HepG2 (cell line): ENCODE measurements around the gene LDLRAD3. TPM values are rescaled to one million over a fixed set of nuclear protein-coding genes. Genes with fewer than 3 reads are reported as not detected.

ENCODE experiments used
- ATAC-seq: fragments of 200-7000 bp; cut with Tn5 transposase; 3 replicates; pipeline ENCODE4 v1.9.1; 2020; ENCODE audit warnings: mild to moderate bottlenecking, moderate library complexity
- BruUV-seq: library from RNA; stranded (reverse); fragments of 400-500 nt; replicated peaks from 2 replicates; lab custom pipeline; 2021; lab: Mats Ljungman, UMichigan
- CTCF ChIA-PET: fragments of 300-600 bp; formaldehyde crosslinking; extraction: SDS; loops from one replicate; lab custom pipeline; 2021; ENCODE audit warnings: low total read pairs, inconsistent platforms, low intra/inter-chr PET ratio; lab: Yijun Ruan, JAX
- POLR2A ChIA-PET: fragments of 350-600 bp; sonication (Branson Sonifier 250); formaldehyde crosslinking; loops from one replicate; lab custom pipeline; 2020; ENCODE audit warnings: antibody characterized with exemption, inconsistent platforms; lab: Yijun Ruan, JAX
- DNase-seq: peaks from one replicate; pipeline ENCODE4 v3.0.0-alpha.2; 2015; ENCODE audit warnings: low spot score
- FAIRE-seq: peaks from 3 replicates; lab custom pipeline; 2011; peaks lifted over from hg19 to GRCh38; lab: Jason Lieb, UNC
- H2AFZ ChIP-seq: one replicate; pipeline ENCODE4 v1.6.1; 2011; ENCODE audit warnings: low read length, inconsistent platforms
- H3K27ac ChIP-seq: fragments of 300-600 bp; 3 replicates; pipeline ENCODE4 v1.8.0; 2011; ENCODE audit warnings: mixed run types, mild to moderate bottlenecking, mixed read lengths, low read length, inconsistent platforms; ENCODE audit not compliant: insufficient read depth; ENCODE audit errors: extremely low read length
- H3K27me3 ChIP-seq, 2 experiments: fragments of 200-600 bp in 1 of 2; 2 replicates in 1 of 2; 3 replicates in 1 of 2; pipeline versions ENCODE4 v1.6.0 to v1.8.0; 2011; ENCODE audit warnings: low read length in 2 of 2, mild to moderate bottlenecking in 2 of 2, moderate library complexity in 2 of 2, inconsistent platforms in 1 of 2; ENCODE audit not compliant: insufficient read depth in 2 of 2, control insufficient read depth in 1 of 2
- H3K36me3 ChIP-seq, 2 experiments: fragments of 200-600 bp in 1 of 2; replicated peaks in 1 of 2; 2 replicates in 1 of 2; 3 replicates in 1 of 2; pipeline versions ENCODE4 v1.5.1 to v1.8.0; 2011; ENCODE audit warnings: low read length in 2 of 2, inconsistent platforms in 1 of 2; ENCODE audit not compliant: insufficient read depth in 2 of 2, control insufficient read depth in 1 of 2
- H3K4me1 ChIP-seq: 2 replicates; pipeline ENCODE4 v1.5.1; 2012; ENCODE audit warnings: low read length, inconsistent platforms; ENCODE audit not compliant: insufficient read depth
- H3K4me2 ChIP-seq: 2 replicates; pipeline ENCODE4 v1.6.0; 2011; ENCODE audit warnings: low read depth, low read length, inconsistent platforms
- H3K4me3 ChIP-seq, 3 experiments: fragments of 200-600 bp in 1 of 3; sonication (generic), shearing (Covaris generic) in 1 of 3; replicated peaks in 1 of 3; 2 replicates each; pipeline ENCODE4 v1.5.1; 2011 to 2016; ENCODE audit warnings: low read length in 3 of 3, inconsistent platforms in 2 of 3, low read depth in 2 of 3, mild to moderate bottlenecking in 2 of 3, control low read depth in 1 of 3, mixed read lengths in 1 of 3; ENCODE audit not compliant: insufficient read depth in 1 of 3
- H3K79me2 ChIP-seq: one replicate; pipeline ENCODE4 v1.6.1; 2011; ENCODE audit warnings: low read length, inconsistent platforms; ENCODE audit not compliant: insufficient read depth
- H3K9ac ChIP-seq: 2 replicates; pipeline ENCODE4 v1.6.0; 2011; ENCODE audit warnings: mild to moderate bottlenecking, low read depth, low read length, inconsistent platforms; ENCODE audit not compliant: insufficient read depth
- H3K9me3 ChIP-seq: 2 replicates; pipeline ENCODE4 v1.5.1; 2012; ENCODE audit warnings: mild to moderate bottlenecking, low read length
- H4K20me1 ChIP-seq: 2 replicates; pipeline ENCODE4 v1.6.0; 2011; ENCODE audit warnings: inconsistent platforms, mild to moderate bottlenecking, low read length, moderate library complexity; ENCODE audit not compliant: insufficient read depth
- FOXA1 ChIP-seq, 2 experiments: fragments of 450-650 bp in 1 of 2; sonication (generic) in 1 of 2; formaldehyde crosslinking in 1 of 2; IDR thresholded peaks; 2 replicates each; pipeline versions ENCODE4 v1.4.0 to v1.6.1; 2016 to 2020; ENCODE audit warnings: missing genetic modification reagents in 1 of 2
- HHEX ChIP-seq: IDR thresholded peaks from 2 replicates; pipeline ENCODE4 v1.6.1; 2016; ENCODE audit warnings: control low read depth
- HNRNPK ChIP-seq: fragments of 200-400 bp; formaldehyde crosslinking; IDR thresholded peaks from 2 replicates; pipeline ENCODE4 v1.6.1; 2018; ENCODE audit warnings: low read length, low read depth, moderate library complexity, mild to moderate bottlenecking; ENCODE audit not compliant: poor library complexity, severe bottlenecking
- MXD4 ChIP-seq: IDR thresholded peaks from 2 replicates; pipeline ENCODE4 v1.6.1; 2016; ENCODE audit warnings: mild to moderate bottlenecking, missing biosample characterization, missing genetic modification reagents
- NFATC3 ChIP-seq: sonication (generic); formaldehyde crosslinking; IDR thresholded peaks from 2 replicates; pipeline ENCODE4 v1.5.1; 2020; ENCODE audit warnings: mild to moderate bottlenecking, missing genetic modification reagents
- NR2F2 ChIP-seq: IDR thresholded peaks from 2 replicates; pipeline ENCODE4 v1.6.1; 2012; ENCODE audit warnings: low read depth, inconsistent platforms, borderline replicate concordance
- SOX5 ChIP-seq: IDR thresholded peaks from 2 replicates; pipeline ENCODE4 v1.6.1; 2016; ENCODE audit warnings: borderline replicate concordance
- SPEN ChIP-seq: sonication (generic); formaldehyde crosslinking; IDR thresholded peaks from 2 replicates; pipeline ENCODE4 v1.5.1; 2020; ENCODE audit warnings: low read depth, mild to moderate bottlenecking, missing genetic modification reagents
- SUZ12 ChIP-seq: fragments of 150-350 bp; IDR thresholded peaks from 2 replicates; pipeline ENCODE4 v1.6.1; 2014; ENCODE audit warnings: low read depth, low read length
- TSC22D2 ChIP-seq: sonication (generic); formaldehyde crosslinking; IDR thresholded peaks from 2 replicates; pipeline ENCODE4 v1.5.1; 2020; ENCODE audit warnings: missing genetic modification reagents, mild to moderate bottlenecking, borderline replicate concordance
- ZNF460 ChIP-seq: sonication (generic); formaldehyde crosslinking; IDR thresholded peaks from 2 replicates; pipeline ENCODE4 v1.5.1; 2020; ENCODE audit warnings: missing genetic modification reagents, mild to moderate bottlenecking, borderline replicate concordance
- WGBS: methylation state at CpG from one replicate; pipeline ENCODE4 v1.1.6; 2017; ENCODE audit warnings: low lambda C conversion rate; 5-methylcytosine and 5-hydroxymethylcytosine counted together
- in situ Hi-C: cut with HindIII; loops from 2 replicates; pipeline ENCODE4 v1.10.0; 2017; ENCODE audit warnings: low pct_unique_long_range_greater_than_20kb; ENCODE audit not compliant: extremely low pct_ligation_motif_present
- intact Hi-C: fragments of 100-400 bp; cut with micrococcal nuclease; formaldehyde crosslinking; loops from one replicate; pipeline ENCODE4 v1.10.0; 2022; ENCODE audit not compliant: unreplicated experiment
- polyA plus RNA-seq, 8 experiments: library from polyadenylated mRNA; depleted of rRNA in 3 of 8; stranded (reverse) in 7 of 8; unstranded in 1 of 8; fragments of >200 nt; fragmentation: Illumina TruSeq in 4 of 8; extraction: Trizol in 4 of 8; gene quantifications; 2 replicates each; pipeline versions ENCODE4 v1.2.1 to v1.2.3, GENCODE V29; 2011 to 2016; ENCODE audit warnings: low read depth in 4 of 8, missing spikeins in 1 of 8, mixed read lengths in 1 of 8; ENCODE audit not compliant: insufficient read depth in 1 of 8
- total RNA-seq, 5 experiments: library from RNA; depleted of rRNA; stranded (reverse); fragments of >200 nt; fragmentation: Illumina TruSeq; extraction: Trizol; gene quantifications; 2 replicates each; pipeline ENCODE4 v1.2.3, GENCODE V29; 2016; ENCODE audit warnings: low read depth in 1 of 5
- TF ChIP-seq, protein P1 (sequence below): sonication (generic); formaldehyde crosslinking; IDR thresholded peaks from 2 replicates; pipeline ENCODE4 v1.9.0; 2021; ENCODE audit warnings: missing genetic modification reagents, mild to moderate bottlenecking, borderline replicate concordance

The LDLRAD3 gene
- total and polyA plus RNA-seq, 2 of the 13 experiments (the other 11 are each of a cell fraction or from before 2014, with no cell fraction given): 0.50 to 0.60 TPM

DNA sequence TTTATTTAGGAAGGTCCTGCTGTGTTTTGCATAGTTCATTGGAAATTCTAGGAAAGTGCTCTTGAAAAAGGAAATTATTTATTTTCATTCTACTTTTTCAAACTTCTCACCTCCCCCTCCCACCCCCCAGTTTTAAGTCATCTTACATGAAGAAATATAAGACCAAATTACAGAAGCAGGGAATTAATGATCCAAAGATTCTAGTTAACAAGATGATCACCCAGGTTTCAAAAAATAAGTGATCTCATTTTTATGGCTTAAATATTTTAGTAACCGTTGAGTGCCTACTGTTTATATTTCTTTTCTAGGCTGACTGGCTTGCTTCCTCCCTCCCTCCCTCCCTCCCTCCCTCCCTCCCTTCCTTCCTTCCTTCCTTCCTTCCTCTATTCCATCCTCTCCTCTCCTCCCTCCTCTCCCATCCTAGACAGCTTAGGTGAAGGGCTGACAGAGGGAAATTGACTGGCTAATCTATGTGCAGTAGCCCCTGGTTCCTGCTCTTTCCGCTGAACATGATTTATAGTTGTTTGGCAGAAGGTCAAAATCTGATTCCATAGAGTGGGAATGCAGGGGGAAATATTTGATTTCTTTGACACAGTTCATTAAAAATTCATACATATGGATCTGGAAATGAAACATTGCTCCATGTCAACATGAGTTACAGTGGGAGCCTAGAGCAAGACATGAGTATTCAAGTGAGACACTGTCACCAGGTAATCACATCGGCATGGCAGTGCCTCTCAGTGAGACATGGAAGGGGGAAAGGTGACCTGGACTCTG lies 221.9 kb downstream of the LDLRAD3 start:
- ChIA-PET CTCF (no interaction called here), POLR2A (no interaction called here)
- no peaks in the 10 kb centered on the region for H3K9me3 ChIP-seq
- DNase-seq (no peak), ATAC-seq (no peak), FAIRE-seq (no peak)
- no peak overlapping the region for H3K4me3 ChIP-seq
- no peaks in the 10 kb centered on the region for H3K36me3 ChIP-seq
- 12% methylated on average over 3 of the region's 3 CpGs for WGBS
- TF ChIP-seq ZNF460 (CRISPR knock-in tag): no peak
- TF ChIP-seq HNRNPK: peak; percentile 87
- H3K4me1 ChIP-seq: no peaks in the 10 kb centered on the region
- intact Hi-C loops (no loop called here), in situ Hi-C loops (no loop called here)
- BruUV-seq: no TSS peak
- H3K9ac ChIP-seq: no peak overlapping the region
- no peaks in the 10 kb centered on the region for H3K79me2 ChIP-seq
- H2AFZ ChIP-seq: no peak overlapping the region
- H4K20me1 ChIP-seq: no peaks in the 10 kb centered on the region
- H3K27ac ChIP-seq: no peak overlapping the region
- peaks cover 1 to 6% of the 10 kb centered on the region in 2 experiments; a peak in 2 of 5 replicates for H3K27me3 ChIP-seq
- H3K4me2 ChIP-seq: no peak overlapping the region

DNA sequence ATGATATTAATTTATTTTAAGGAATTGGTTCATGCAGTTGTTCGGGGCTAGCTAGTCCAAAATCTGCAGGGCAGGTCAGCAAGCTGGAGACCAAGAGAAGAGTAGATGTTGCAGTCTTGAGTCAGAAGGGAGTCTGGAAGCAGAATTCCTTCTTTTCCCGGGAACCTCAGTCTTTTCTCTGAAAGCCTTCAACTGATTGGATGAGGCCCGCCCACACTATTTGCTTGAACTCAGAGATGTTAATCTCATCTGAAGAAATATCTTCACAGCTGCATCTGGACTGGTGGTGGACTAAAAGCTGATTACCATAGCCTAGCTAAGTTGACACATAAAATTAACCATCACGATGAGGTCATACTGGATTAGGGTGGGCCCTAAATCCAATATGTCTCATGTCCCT lies 223.2 kb downstream of the LDLRAD3 start:
- Histone ChIP-seq H4K20me1 (no peaks in the 10 kb centered on the region), H3K4me2 (no peak overlapping the region), H3K27ac (no peak overlapping the region), H3K9me3 (no peaks in the 10 kb centered on the region), H3K36me3 (no peaks in the 10 kb centered on the region), H3K79me2 (no peaks in the 10 kb centered on the region), H2AFZ (no peak overlapping the region), H3K4me3 (no peak overlapping the region), H3K4me1 (no peaks in the 10 kb centered on the region), H3K27me3 (peaks cover 1 to 6% of the 10 kb centered on the region in 2 experiments; a peak in 2 of 5 replicates), H3K9ac (no peak overlapping the region)
- CTCF ChIA-PET: no interaction called here
- WGBS: 2% methylated on average over 4 of the region's 4 CpGs
- in situ Hi-C loops: no loop called here
- POLR2A ChIA-PET: no interaction called here
- ATAC-seq: no peak
- FAIRE-seq: no peak
- intact Hi-C loops: no loop called here
- BruUV-seq: no TSS peak
- no peak for DNase-seq
- no peak for TF ChIP-seq TSC22D2 (CRISPR knock-in tag)
- no peak for TF ChIP-seq MXD4 (CRISPR knock-in tag)
- TF ChIP-seq NFATC3 (CRISPR knock-in tag): no peak
- no peak for TF ChIP-seq SUZ12
- no peak for TF ChIP-seq NR2F2
- TF ChIP-seq FOXA1 (IDR thresholded peaks at IDR 0.05): no peak
- TF ChIP-seq FOXA1 (CRISPR knock-in tag; IDR thresholded peaks at IDR 0.05): no peak
- no peak for TF ChIP-seq HHEX (CRISPR knock-in tag)
- TF ChIP-seq SOX5 (CRISPR knock-in tag): no peak
- no peak for TF ChIP-seq SPEN (CRISPR knock-in tag)
- TF ChIP-seq, protein P1, sequence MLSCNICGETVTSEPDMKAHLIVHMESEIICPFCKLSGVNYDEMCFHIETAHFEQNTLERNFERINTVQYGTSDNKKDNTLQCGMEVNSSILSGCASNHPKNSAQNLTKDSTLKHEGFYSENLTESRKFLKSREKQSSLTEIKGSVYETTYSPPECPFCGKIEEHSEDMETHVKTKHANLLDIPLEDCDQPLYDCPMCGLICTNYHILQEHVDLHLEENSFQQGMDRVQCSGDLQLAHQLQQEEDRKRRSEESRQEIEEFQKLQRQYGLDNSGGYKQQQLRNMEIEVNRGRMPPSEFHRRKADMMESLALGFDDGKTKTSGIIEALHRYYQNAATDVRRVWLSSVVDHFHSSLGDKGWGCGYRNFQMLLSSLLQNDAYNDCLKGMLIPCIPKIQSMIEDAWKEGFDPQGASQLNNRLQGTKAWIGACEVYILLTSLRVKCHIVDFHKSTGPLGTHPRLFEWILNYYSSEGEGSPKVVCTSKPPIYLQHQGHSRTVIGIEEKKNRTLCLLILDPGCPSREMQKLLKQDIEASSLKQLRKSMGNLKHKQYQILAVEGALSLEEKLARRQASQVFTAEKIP (CRISPR knock-in tag): no peak
